Urinary bladder (tissue), 4 donors: Measurements from ENCODE around the gene SENP5. TPM values are rescaled to one million over a fixed set of nuclear protein-coding genes. Genes with fewer than 3 reads are reported as not detected.
"Not testable (repeated sequence)": the region's sequence is repeated elsewhere in the genome, so short reads cannot be mapped to it uniquely, and the experiment has no call there.

ENCODE experiments used
- DNase-seq: peaks from one replicate; pipeline ENCODE4 v3.0.0-alpha.2; 2015; ENCODE audit errors: extremely low spot score
- H3K27ac ChIP-seq: one replicate; pipeline ENCODE4 v1.5.1; 2013; ENCODE audit warnings: low read depth, mild to moderate bottlenecking, moderate library complexity
- H3K36me3 ChIP-seq: one replicate; pipeline ENCODE4 v1.6.1; 2013; ENCODE audit warnings: mild to moderate bottlenecking, moderate library complexity; ENCODE audit not compliant: insufficient read depth
- H3K4me1 ChIP-seq: one replicate; pipeline ENCODE4 v1.6.1; 2013; ENCODE audit warnings: mild to moderate bottlenecking, moderate library complexity; ENCODE audit not compliant: insufficient read depth
- H3K4me3 ChIP-seq: one replicate; pipeline ENCODE4 v1.5.1; 2013; ENCODE audit warnings: low read depth, low read length
- WGBS: extraction: QIAGEN DNeasy Blood & Tissue Kit; methylation state at CpG from one replicate; pipeline ENCODE4 v1.1.7; 2013; 5-methylcytosine and 5-hydroxymethylcytosine counted together
- polyA plus RNA-seq: library from polyadenylated mRNA; stranded (reverse); fragments of 200-250 nt; gene quantifications from one replicate; pipeline ENCODE4 v1.2.3, GENCODE V29; 2013
- total RNA-seq: library from RNA; depleted of rRNA; stranded (reverse); fragments of >200 nt; gene quantifications from one replicate; pipeline ENCODE4 v1.2.3, GENCODE V29; 2014
- donor health status: healthy with polysubstance abuse.
- donor health status: healthy.

Gene SENP5
- total RNA-seq, result 62.4 TPM
- polyA plus RNA-seq, result 11.9 TPM

GRCh38 chr3:196867507-196868296 lies at the start of gene SENP5:
Gene SENP5 (plus strand): TSS chr3:196867920. CDS start chr3:196885182, 17,262 bp downstream.
- H3K4me1 ChIP-seq, result no peaks in the 10 kb centered on the region
- peak within 1 kb of the TSS; percentile 95 for H3K27ac ChIP-seq
- H3K36me3 ChIP-seq, result no peaks in the 10 kb centered on the region
- peak; percentile 57 for DNase-seq
- under 1% methylated on average over 93 of the region's 93 CpGs for WGBS
- peak within 1 kb of the TSS; percentile 88 for H3K4me3 ChIP-seq

- H3K4me3 ChIP-seq, result no peak overlapping the region
- no peaks in the 10 kb centered on the region for H3K4me1 ChIP-seq
- peaks cover 7% of the 10 kb centered on the region for H3K36me3 ChIP-seq
- DNase-seq, result no peak
- no peak overlapping the region for H3K27ac ChIP-seq
- WGBS, result 95% methylated on average over 6 of the region's 6 CpGs
Measured at GRCh38 chr3:196821806-196822355, 45.8 kb upstream of the SENP5 start.

- H3K27ac ChIP-seq, H3K36me3 ChIP-seq, H3K4me3 ChIP-seq, DNase-seq, H3K4me1 ChIP-seq: not testable (repeated sequence)
- WGBS, result 95% methylated on average over 3 of the region's 3 CpGs
Measured at GRCh38 chr3:196829651-196830050, 38.1 kb upstream of the SENP5 start.

GRCh38 chr3:196835086-196835485 lies 32.6 kb upstream of the SENP5 start:
- Histone ChIP-seq H3K4me1 (no peaks in the 10 kb centered on the region), H3K27ac (no peak overlapping the region), H3K4me3 (no peak overlapping the region), H3K36me3 (no peaks in the 10 kb centered on the region)
- DNase-seq, result no peak
- 40% methylated on average over 8 of the region's 8 CpGs for WGBS

GRCh38 chr3:196836626-196837025 lies 31.1 kb upstream of the SENP5 start:
- not testable (repeated sequence) for H3K4me3 ChIP-seq, H3K27ac ChIP-seq, H3K4me1 ChIP-seq, DNase-seq, H3K36me3 ChIP-seq
- WGBS, result 93% methylated on average over 1 of the region's 1 CpG

DNA sequence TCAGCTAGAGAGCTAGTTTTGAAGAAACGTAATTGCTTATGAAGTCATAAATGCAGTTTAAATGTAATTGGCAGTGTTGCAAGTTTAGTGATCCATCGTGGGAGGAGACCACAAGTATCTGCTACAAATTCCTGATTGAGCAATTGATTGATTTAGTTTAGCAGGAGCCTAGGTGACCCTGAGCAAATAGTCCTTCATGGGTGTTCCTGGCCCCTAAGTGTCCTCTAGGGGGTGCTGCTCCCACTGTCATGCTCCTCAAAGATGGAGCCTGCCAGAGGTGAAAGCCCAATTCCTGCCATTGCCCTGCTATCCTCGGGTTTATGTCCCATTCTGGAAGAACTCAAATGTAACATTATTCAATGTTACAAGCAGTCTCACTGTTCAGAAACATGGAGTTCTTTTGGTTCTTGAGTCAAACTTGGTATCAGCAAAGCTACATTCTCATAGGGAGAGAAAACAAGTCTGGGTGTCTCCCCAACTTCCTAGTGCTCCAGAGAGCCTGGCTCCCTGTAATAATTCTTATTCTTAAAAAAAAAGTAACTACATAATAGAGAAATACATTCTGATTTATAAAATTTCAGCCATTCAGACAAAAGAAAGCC lies 29.8 kb upstream of the SENP5 start:
- H3K27ac ChIP-seq, result no peak overlapping the region
- no peaks in the 10 kb centered on the region for H3K36me3 ChIP-seq
- DNase-seq, result no peak
- no peak overlapping the region for H3K4me3 ChIP-seq
- no peaks in the 10 kb centered on the region for H3K4me1 ChIP-seq
- 43% methylated on average over 3 of the region's 3 CpGs for WGBS

- not testable (repeated sequence) for H3K36me3 ChIP-seq, DNase-seq, H3K4me1 ChIP-seq, H3K4me3 ChIP-seq, H3K27ac ChIP-seq
- 90% methylated on average over 6 of the region's 6 CpGs for WGBS
Measured at GRCh38 chr3:196839351-196839750, 28.4 kb upstream of the SENP5 start.

- WGBS, result 67% methylated on average over 17 of the region's 17 CpGs
- Histone ChIP-seq H3K36me3 (no peaks in the 10 kb centered on the region), H3K4me3 (no peak overlapping the region), H3K4me1 (no peaks in the 10 kb centered on the region), H3K27ac (no peak overlapping the region)
- DNase-seq, result no peak
Measured at GRCh38 chr3:196842567-196843434, 24.9 kb upstream of the SENP5 start.

DNA sequence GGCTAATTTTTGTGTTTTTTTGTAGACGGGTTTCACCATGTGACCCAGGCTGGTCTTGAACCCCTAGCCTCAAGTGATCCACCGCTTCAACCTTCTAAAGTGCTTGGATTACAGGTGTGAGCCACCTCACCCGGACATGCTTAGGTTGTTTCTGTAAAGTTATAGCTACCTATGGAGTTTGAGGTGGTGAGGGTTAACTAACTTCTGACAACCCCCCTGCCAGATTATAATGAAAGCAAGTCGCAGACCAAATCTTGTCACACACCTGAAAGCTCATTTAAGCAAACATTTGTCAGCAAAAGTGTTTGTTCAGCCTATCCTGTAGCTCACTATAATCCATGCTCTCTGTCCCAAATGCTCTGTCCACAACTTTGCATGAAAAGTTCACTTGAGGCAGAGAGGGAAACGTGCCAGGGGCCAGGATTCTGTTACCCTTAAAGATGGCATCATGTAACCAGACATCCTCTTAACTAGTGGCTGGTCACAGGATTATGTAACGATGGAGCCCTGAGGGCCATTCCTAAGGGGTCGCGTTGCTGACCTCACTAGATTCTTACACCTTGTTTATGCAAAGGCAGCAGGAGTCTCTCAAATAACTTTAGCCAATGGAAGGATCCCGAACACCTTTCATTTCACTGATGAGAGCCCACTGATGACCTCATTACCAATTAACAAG lies 24.1 kb upstream of the SENP5 start:
- DNase-seq, result no peak
- 79% methylated on average over 9 of the region's 9 CpGs for WGBS
- H3K27ac ChIP-seq, result no peak overlapping the region

GRCh38 chr3:196844235-196845219 lies 23.2 kb upstream of the SENP5 start:
- DNase-seq, H3K27ac ChIP-seq, H3K4me3 ChIP-seq, H3K36me3 ChIP-seq, H3K4me1 ChIP-seq: not testable (repeated sequence)
- WGBS, result 85% methylated on average over 20 of the region's 22 CpGs

More for the DNA sequence above, 24.1 kb upstream of the SENP5 start:
- Histone ChIP-seq H3K36me3 (no peaks in the 10 kb centered on the region), H3K4me1 (no peaks in the 10 kb centered on the region), H3K4me3 (no peak overlapping the region)

DNA sequence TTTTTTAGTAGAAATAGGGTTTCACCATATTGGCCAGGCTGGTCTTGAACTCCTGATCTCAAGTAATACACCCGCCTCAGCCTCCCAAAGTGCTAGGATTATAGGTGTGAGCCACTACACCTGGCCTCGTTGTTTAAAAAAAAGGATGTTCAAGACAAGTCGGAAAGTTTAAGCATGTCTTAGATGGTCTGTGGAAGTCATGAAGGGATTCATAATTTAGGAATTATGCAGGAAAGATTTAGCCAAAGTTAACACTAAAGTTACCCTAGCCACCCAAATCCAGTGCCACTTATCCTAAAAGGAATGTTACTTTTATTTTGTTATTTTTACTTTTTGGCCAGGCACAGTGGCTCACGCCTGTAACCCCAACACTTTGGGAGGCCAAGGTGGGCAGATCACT lies 19.3 kb upstream of the SENP5 start:
- H3K4me1 ChIP-seq, H3K4me3 ChIP-seq, DNase-seq, H3K36me3 ChIP-seq, H3K27ac ChIP-seq: not testable (repeated sequence)
- 81% methylated on average over 4 of the region's 4 CpGs for WGBS

- WGBS, result 80% methylated on average over 11 of the region's 11 CpGs
- DNase-seq, result no peak
- no peaks in the 10 kb centered on the region for H3K4me1 ChIP-seq
- no peaks in the 10 kb centered on the region for H3K36me3 ChIP-seq
- H3K27ac ChIP-seq, result no peak overlapping the region
- no peak overlapping the region for H3K4me3 ChIP-seq
Measured at GRCh38 chr3:196849180-196849741, 18.5 kb upstream of the SENP5 start.
